HepG2 (cell line): Measurements from ENCODE around the gene WDR7. TPM values are rescaled to one million over a fixed set of nuclear protein-coding genes. Genes with fewer than 3 reads are reported as not detected.

ENCODE experiments used
- ATAC-seq: fragments of 200-7000 bp; cut with Tn5 transposase; 3 replicates; pipeline ENCODE4 v1.9.1; 2020; ENCODE audit warnings: mild to moderate bottlenecking, moderate library complexity
- BruUV-seq: library from RNA; stranded (reverse); fragments of 400-500 nt; replicated peaks from 2 replicates; lab custom pipeline; 2021; lab: Mats Ljungman, UMichigan
- CTCF ChIA-PET: fragments of 300-600 bp; formaldehyde crosslinking; extraction: SDS; loops from one replicate; lab custom pipeline; 2021; ENCODE audit warnings: low total read pairs, inconsistent platforms, low intra/inter-chr PET ratio; lab: Yijun Ruan, JAX
- POLR2A ChIA-PET: fragments of 350-600 bp; sonication (Branson Sonifier 250); formaldehyde crosslinking; loops from one replicate; lab custom pipeline; 2020; ENCODE audit warnings: antibody characterized with exemption, inconsistent platforms; lab: Yijun Ruan, JAX
- DNase-seq: peaks from one replicate; pipeline ENCODE4 v3.0.0-alpha.2; 2015; ENCODE audit warnings: low spot score
- FAIRE-seq: peaks from 3 replicates; lab custom pipeline; 2011; peaks lifted over from hg19 to GRCh38; lab: Jason Lieb, UNC
- H2AFZ ChIP-seq: one replicate; pipeline ENCODE4 v1.6.1; 2011; ENCODE audit warnings: low read length, inconsistent platforms
- H3K27ac ChIP-seq: fragments of 300-600 bp; 3 replicates; pipeline ENCODE4 v1.8.0; 2011; ENCODE audit warnings: mixed run types, mild to moderate bottlenecking, mixed read lengths, low read length, inconsistent platforms; ENCODE audit not compliant: insufficient read depth; ENCODE audit errors: extremely low read length
- H3K27me3 ChIP-seq, 2 experiments: fragments of 200-600 bp in 1 of 2; 2 replicates in 1 of 2; 3 replicates in 1 of 2; pipeline versions ENCODE4 v1.6.0 to v1.8.0; 2011; ENCODE audit warnings: low read length in 2 of 2, mild to moderate bottlenecking in 2 of 2, moderate library complexity in 2 of 2, inconsistent platforms in 1 of 2; ENCODE audit not compliant: insufficient read depth in 2 of 2, control insufficient read depth in 1 of 2
- H3K36me3 ChIP-seq, 2 experiments: fragments of 200-600 bp in 1 of 2; replicated peaks in 1 of 2; 2 replicates in 1 of 2; 3 replicates in 1 of 2; pipeline versions ENCODE4 v1.5.1 to v1.8.0; 2011; ENCODE audit warnings: low read length in 2 of 2, inconsistent platforms in 1 of 2; ENCODE audit not compliant: insufficient read depth in 2 of 2, control insufficient read depth in 1 of 2
- H3K4me1 ChIP-seq: 2 replicates; pipeline ENCODE4 v1.5.1; 2012; ENCODE audit warnings: low read length, inconsistent platforms; ENCODE audit not compliant: insufficient read depth
- H3K4me2 ChIP-seq: 2 replicates; pipeline ENCODE4 v1.6.0; 2011; ENCODE audit warnings: low read depth, low read length, inconsistent platforms
- H3K4me3 ChIP-seq, 3 experiments: fragments of 200-600 bp in 1 of 3; sonication (generic), shearing (Covaris generic) in 1 of 3; replicated peaks in 1 of 3; 2 replicates each; pipeline ENCODE4 v1.5.1; 2011 to 2016; ENCODE audit warnings: low read length in 3 of 3, inconsistent platforms in 2 of 3, low read depth in 2 of 3, mild to moderate bottlenecking in 2 of 3, control low read depth in 1 of 3, mixed read lengths in 1 of 3; ENCODE audit not compliant: insufficient read depth in 1 of 3
- H3K79me2 ChIP-seq: one replicate; pipeline ENCODE4 v1.6.1; 2011; ENCODE audit warnings: low read length, inconsistent platforms; ENCODE audit not compliant: insufficient read depth
- H3K9ac ChIP-seq: 2 replicates; pipeline ENCODE4 v1.6.0; 2011; ENCODE audit warnings: mild to moderate bottlenecking, low read depth, low read length, inconsistent platforms; ENCODE audit not compliant: insufficient read depth
- H3K9me3 ChIP-seq: 2 replicates; pipeline ENCODE4 v1.5.1; 2012; ENCODE audit warnings: mild to moderate bottlenecking, low read length
- H4K20me1 ChIP-seq: 2 replicates; pipeline ENCODE4 v1.6.0; 2011; ENCODE audit warnings: inconsistent platforms, mild to moderate bottlenecking, low read length, moderate library complexity; ENCODE audit not compliant: insufficient read depth
- ATM ChIP-seq: fragments of 450-650 bp; IDR thresholded peaks from 2 replicates; pipeline ENCODE4 v1.7.1; 2017; ENCODE audit warnings: mild to moderate bottlenecking, borderline replicate concordance
- FOXA1 ChIP-seq, 2 experiments: fragments of 450-650 bp in 1 of 2; sonication (generic) in 1 of 2; formaldehyde crosslinking in 1 of 2; IDR thresholded peaks; 2 replicates each; pipeline versions ENCODE4 v1.4.0 to v1.6.1; 2016 to 2020; ENCODE audit warnings: missing genetic modification reagents in 1 of 2
- GATA4 ChIP-seq: sonication (generic); IDR thresholded peaks from 2 replicates; pipeline ENCODE4 v1.6.1; 2016; ENCODE audit warnings: antibody characterized with exemption, low read depth, borderline replicate concordance
- MAFG ChIP-seq: sonication (generic); formaldehyde crosslinking; IDR thresholded peaks from 2 replicates; pipeline ENCODE4 v1.5.1; 2020; ENCODE audit warnings: mild to moderate bottlenecking, missing genetic modification reagents
- PRMT3 ChIP-seq: sonication (generic); formaldehyde crosslinking; IDR thresholded peaks from 2 replicates; pipeline ENCODE4 v1.8.1; 2022; ENCODE audit warnings: low read depth, mild to moderate bottlenecking, moderate library complexity, missing genetic modification reagents, borderline replicate concordance
- RNF2 ChIP-seq: fragments of 450-650 bp; conservative IDR thresholded peaks from 2 replicates; pipeline ENCODE4 v1.6.1; 2016; ENCODE audit warnings: low read depth
- SALL1 ChIP-seq: sonication (generic); formaldehyde crosslinking; IDR thresholded peaks from 2 replicates; pipeline ENCODE4 v1.8.0; 2022; ENCODE audit warnings: mild to moderate bottlenecking, missing genetic modification reagents
- ZEB1 ChIP-seq: IDR thresholded peaks from 2 replicates; pipeline ENCODE4 v1.6.1; 2012; ENCODE audit warnings: mild to moderate bottlenecking, low read depth, inconsistent platforms; ENCODE audit not compliant: insufficient replicate concordance
- ZFP1 ChIP-seq: IDR thresholded peaks from 2 replicates; pipeline ENCODE4 v1.6.1; 2016
- ZFP91 ChIP-seq: sonication (generic); formaldehyde crosslinking; IDR thresholded peaks from 2 replicates; pipeline ENCODE4 v1.9.0; 2022; ENCODE audit warnings: missing genetic modification reagents, mild to moderate bottlenecking, borderline replicate concordance
- ZFYVE20 ChIP-seq: sonication (generic); formaldehyde crosslinking; IDR thresholded peaks from 2 replicates; pipeline ENCODE4 v1.8.0; 2023; ENCODE audit warnings: low read depth, mild to moderate bottlenecking, moderate library complexity, missing genetic modification reagents, borderline replicate concordance
- ZNF256 ChIP-seq: sonication (generic); formaldehyde crosslinking; conservative IDR thresholded peaks from 2 replicates; pipeline ENCODE4 v1.4.0; 2020; ENCODE audit warnings: missing genetic modification reagents
- ZNF274 ChIP-seq: sonication (generic); formaldehyde crosslinking; IDR thresholded peaks from 2 replicates; pipeline ENCODE4 v1.5.1; 2020; ENCODE audit warnings: mild to moderate bottlenecking, missing genetic modification reagents
- ZNF296 ChIP-seq: sonication (generic); formaldehyde crosslinking; conservative IDR thresholded peaks from 2 replicates; pipeline ENCODE4 v1.5.0; 2020; ENCODE audit warnings: mild to moderate bottlenecking, missing genetic modification reagents
- ZNF430 ChIP-seq: sonication (generic); formaldehyde crosslinking; IDR thresholded peaks from 2 replicates; pipeline ENCODE4 v1.9.0; 2021; ENCODE audit warnings: mild to moderate bottlenecking, missing genetic modification reagents
- ZNF556 ChIP-seq: sonication (generic); formaldehyde crosslinking; IDR thresholded peaks from 2 replicates; pipeline ENCODE4 v1.4.0; 2020; ENCODE audit warnings: mild to moderate bottlenecking, missing genetic modification reagents, borderline replicate concordance
- ZNF776 ChIP-seq: sonication (generic); formaldehyde crosslinking; IDR thresholded peaks from 2 replicates; pipeline ENCODE4 v1.4.0; 2020; ENCODE audit warnings: mild to moderate bottlenecking, missing genetic modification reagents
- ZNF782 ChIP-seq: sonication (generic); formaldehyde crosslinking; IDR thresholded peaks from 2 replicates; pipeline ENCODE4 v1.4.0; 2020; ENCODE audit warnings: missing genetic modification reagents, mild to moderate bottlenecking, borderline replicate concordance
- ZNF891 ChIP-seq: sonication (generic); formaldehyde crosslinking; IDR thresholded peaks from 2 replicates; pipeline ENCODE4 v1.5.0; 2020; ENCODE audit warnings: mild to moderate bottlenecking, missing genetic modification reagents
- WGBS: methylation state at CpG from one replicate; pipeline ENCODE4 v1.1.6; 2017; ENCODE audit warnings: low lambda C conversion rate; 5-methylcytosine and 5-hydroxymethylcytosine counted together
- in situ Hi-C: cut with HindIII; loops from 2 replicates; pipeline ENCODE4 v1.10.0; 2017; ENCODE audit warnings: low pct_unique_long_range_greater_than_20kb; ENCODE audit not compliant: extremely low pct_ligation_motif_present
- intact Hi-C: fragments of 100-400 bp; cut with micrococcal nuclease; formaldehyde crosslinking; loops from one replicate; pipeline ENCODE4 v1.10.0; 2022; ENCODE audit not compliant: unreplicated experiment
- polyA plus RNA-seq, 8 experiments: library from polyadenylated mRNA; depleted of rRNA in 3 of 8; stranded (reverse) in 7 of 8; unstranded in 1 of 8; fragments of >200 nt; fragmentation: Illumina TruSeq in 4 of 8; extraction: Trizol in 4 of 8; gene quantifications; 2 replicates each; pipeline versions ENCODE4 v1.2.1 to v1.2.3, GENCODE V29; 2011 to 2016; ENCODE audit warnings: low read depth in 4 of 8, missing spikeins in 1 of 8, mixed read lengths in 1 of 8; ENCODE audit not compliant: insufficient read depth in 1 of 8
- total RNA-seq, 5 experiments: library from RNA; depleted of rRNA; stranded (reverse); fragments of >200 nt; fragmentation: Illumina TruSeq; extraction: Trizol; gene quantifications; 2 replicates each; pipeline ENCODE4 v1.2.3, GENCODE V29; 2016; ENCODE audit warnings: low read depth in 1 of 5

Gene WDR7
- total and polyA plus RNA-seq, 2 of the 13 experiments (the other 11 are each of a cell fraction or from before 2014, with no cell fraction given), result 2.0 to 7.8 TPM

- no peaks in the 10 kb centered on the region for H3K79me2 ChIP-seq
- no peaks in the 10 kb centered on the region for H3K9me3 ChIP-seq
- H3K27me3 ChIP-seq, result no peaks in the 10 kb centered on the region
- peaks cover 13% of the 10 kb centered on the region for H3K4me1 ChIP-seq
- ChIA-PET CTCF (no interaction called here), POLR2A (no interaction called here)
- BruUV-seq, result no TSS peak
- ATAC-seq, result no peak
- no peak overlapping the region for H2AFZ ChIP-seq
- TF ChIP-seq ZNF776, result no peak
- intact Hi-C loops, result loop anchor here (10.0 kb wide), 1 partner anchor 143 kb away; no protein-coding TSS in a partner anchor
- in situ Hi-C loops, result no loop called here
- H3K4me3 ChIP-seq, result no peak overlapping the region
- FAIRE-seq, result no peak
- no peaks in the 10 kb centered on the region for H4K20me1 ChIP-seq
- H3K4me2 ChIP-seq, result no peak overlapping the region
- no peaks in the 10 kb centered on the region for H3K36me3 ChIP-seq
- no peak overlapping the region for H3K27ac ChIP-seq
- DNase-seq, result no peak
- no peak overlapping the region for H3K9ac ChIP-seq
- 71% methylated on average over 11 of the region's 11 CpGs for WGBS
These were observed 357.0 kb downstream of the WDR7 start for GRCh38 chr18:57008001-57008686.

GRCh38 chr18:57009844-57010243, 358.7 kb downstream of the WDR7 start:
- H3K4me1 ChIP-seq, result no peaks in the 10 kb centered on the region
- CTCF ChIA-PET, result no interaction called here
- ATAC-seq, result no peak
- TF ChIP-seq RNF2 (no peak), ZNF782 (CRISPR knock-in tag) (no peak), SALL1 (CRISPR knock-in tag) (no peak), GATA4 (no peak), PRMT3 (CRISPR knock-in tag) (no peak), ZNF556 (CRISPR knock-in tag) (no peak), ZNF256 (no peak), ZFP1 (no peak), ZNF891 (CRISPR knock-in tag) (no peak), ZFYVE20 (CRISPR knock-in tag) (no peak), MAFG (CRISPR knock-in tag) (no peak), ATM (no peak), ZNF274 (no peak), ZFP91 (no peak), FOXA1 (IDR thresholded peaks at IDR 0.05) (no peak), FOXA1 (CRISPR knock-in tag; IDR thresholded peaks at IDR 0.05) (no peak), ZEB1 (no peak), ZNF430 (no peak), ZNF296 (CRISPR knock-in tag) (no peak)

More at GRCh38 chr18:57009844-57010243, 358.7 kb downstream of the WDR7 start:
- Histone ChIP-seq H3K4me3 (no peak overlapping the region), H4K20me1 (no peaks in the 10 kb centered on the region), H3K36me3 (no peaks in the 10 kb centered on the region), H3K9ac (no peak overlapping the region), H2AFZ (no peak overlapping the region), H3K27me3 (no peaks in the 10 kb centered on the region), H3K9me3 (no peaks in the 10 kb centered on the region), H3K4me2 (no peak overlapping the region), H3K27ac (no peak overlapping the region), H3K79me2 (no peaks in the 10 kb centered on the region)
- POLR2A ChIA-PET, result no interaction called here
- DNase-seq, result no peak
- in situ Hi-C loops (no loop called here), intact Hi-C loops (loop anchor here (10.0 kb wide), 1 partner anchor 145 kb away; no protein-coding TSS in a partner anchor)
- BruUV-seq, result no TSS peak
- WGBS, result 96% methylated on average over 4 of the region's 4 CpGs
- no peak for FAIRE-seq
